HepG2 (cell line): Measurements from ENCODE around the gene SLFNL1. TPM values are rescaled to one million over a fixed set of nuclear protein-coding genes. Genes with fewer than 3 reads are reported as not detected.

Experiments used
- ARID2 ChIP-seq: sonication (generic); formaldehyde crosslinking; IDR thresholded peaks from 2 replicates; pipeline ENCODE4 v1.8.1; 2022; ENCODE audit warnings: mild to moderate bottlenecking, missing genetic modification reagents, borderline replicate concordance
- CEBPB ChIP-seq: IDR thresholded peaks from 2 replicates; pipeline ENCODE4 v1.6.1; 2011; ENCODE audit warnings: low read depth, low read length, improper control_type of control experiment, borderline replicate concordance
- CENPT ChIP-seq: sonication (generic); formaldehyde crosslinking; IDR thresholded peaks from 2 replicates; pipeline ENCODE4 v1.8.0; 2022; ENCODE audit warnings: low read depth, mild to moderate bottlenecking, moderate library complexity, missing genetic modification reagents
- DNMT1 ChIP-seq: sonication (generic); formaldehyde crosslinking; IDR thresholded peaks from 2 replicates; pipeline ENCODE4 v1.5.1; 2020; ENCODE audit warnings: mild to moderate bottlenecking, missing genetic modification reagents
- FOXA1 ChIP-seq, 2 experiments: fragments of 450-650 bp in 1 of 2; sonication (generic) in 1 of 2; formaldehyde crosslinking in 1 of 2; IDR thresholded peaks; 2 replicates each; pipeline versions ENCODE4 v1.4.0 to v1.6.1; 2016 to 2020; ENCODE audit warnings: missing genetic modification reagents in 1 of 2
- HOXA3 ChIP-seq: sonication (generic); formaldehyde crosslinking; IDR thresholded peaks from 2 replicates; pipeline ENCODE4 v1.5.0; 2020; ENCODE audit warnings: missing genetic modification reagents
- JARID2 ChIP-seq: sonication (generic); formaldehyde crosslinking; IDR thresholded peaks from 2 replicates; pipeline ENCODE4 v1.8.1; 2023; ENCODE audit warnings: missing genetic modification reagents, inconsistent platforms; ENCODE audit not compliant: insufficient replicate concordance
- KAT7 ChIP-seq: IDR thresholded peaks from 2 replicates; pipeline ENCODE4 v1.6.1; 2018; ENCODE audit warnings: borderline replicate concordance, missing compliant biosample characterization
- KMT2A ChIP-seq: sonication (generic); formaldehyde crosslinking; IDR thresholded peaks from 2 replicates; pipeline ENCODE4 v1.4.0; 2020; ENCODE audit warnings: missing genetic modification reagents
- NONO ChIP-seq, 2 experiments: fragments of 450-650 bp in 1 of 2; sonication (generic) in 1 of 2; formaldehyde crosslinking in 1 of 2; IDR thresholded peaks in 1 of 2; conservative IDR thresholded peaks in 1 of 2; 2 replicates each; pipeline versions ENCODE4 v1.6.1 to v1.8.0; 2017 to 2022; ENCODE audit warnings: mild to moderate bottlenecking in 1 of 2, missing genetic modification reagents in 1 of 2, moderate library complexity in 1 of 2
- NR2F1 ChIP-seq, 2 experiments: fragments of 450-650 bp in 1 of 2; formaldehyde crosslinking in 1 of 2; IDR thresholded peaks; 2 replicates each; pipeline versions ENCODE4 v1.5.0 to v1.6.1; 2016 to 2020; ENCODE audit warnings: mild to moderate bottlenecking in 1 of 2, missing compliant biosample characterization in 1 of 2, missing genetic modification reagents in 1 of 2, moderate library complexity in 1 of 2
- ZBTB42 ChIP-seq: sonication (generic); formaldehyde crosslinking; IDR thresholded peaks from 2 replicates; pipeline ENCODE4 v1.5.0; 2020; ENCODE audit warnings: mild to moderate bottlenecking, missing genetic modification reagents
- ZNF138 ChIP-seq: sonication (generic); formaldehyde crosslinking; IDR thresholded peaks from 2 replicates; pipeline ENCODE4 v1.5.0; 2020; ENCODE audit warnings: mild to moderate bottlenecking, low read depth, missing genetic modification reagents
- ZNF333 ChIP-seq: sonication (generic); formaldehyde crosslinking; IDR thresholded peaks from 2 replicates; pipeline ENCODE4 v1.4.0; 2020; ENCODE audit warnings: mild to moderate bottlenecking, missing genetic modification reagents, borderline replicate concordance
- ZNF782 ChIP-seq: sonication (generic); formaldehyde crosslinking; IDR thresholded peaks from 2 replicates; pipeline ENCODE4 v1.4.0; 2020; ENCODE audit warnings: missing genetic modification reagents, mild to moderate bottlenecking, borderline replicate concordance
- ZNF879 ChIP-seq: sonication (generic); formaldehyde crosslinking; IDR thresholded peaks from 2 replicates; pipeline ENCODE4 v1.8.1; 2023; ENCODE audit warnings: missing genetic modification reagents
- ZSCAN31 ChIP-seq: sonication (generic); formaldehyde crosslinking; IDR thresholded peaks from 2 replicates; pipeline ENCODE4 v1.5.0; 2020; ENCODE audit warnings: low read depth, mild to moderate bottlenecking, missing genetic modification reagents
- ZZZ3 ChIP-seq: sonication (generic); formaldehyde crosslinking; IDR thresholded peaks from 2 replicates; pipeline ENCODE4 v1.4.0; 2020; ENCODE audit warnings: missing genetic modification reagents, mild to moderate bottlenecking, borderline replicate concordance
- polyA plus RNA-seq, 8 experiments: library from polyadenylated mRNA; depleted of rRNA in 3 of 8; stranded (reverse) in 7 of 8; unstranded in 1 of 8; fragments of >200 nt; fragmentation: Illumina TruSeq in 4 of 8; extraction: Trizol in 4 of 8; gene quantifications; 2 replicates each; pipeline versions ENCODE4 v1.2.1 to v1.2.3, GENCODE V29; 2011 to 2016; ENCODE audit warnings: low read depth in 4 of 8, missing spikeins in 1 of 8, mixed read lengths in 1 of 8; ENCODE audit not compliant: insufficient read depth in 1 of 8
- total RNA-seq, 5 experiments: library from RNA; depleted of rRNA; stranded (reverse); fragments of >200 nt; fragmentation: Illumina TruSeq; extraction: Trizol; gene quantifications; 2 replicates each; pipeline ENCODE4 v1.2.3, GENCODE V29; 2016; ENCODE audit warnings: low read depth in 1 of 5
- TF ChIP-seq, protein P1 (sequence below): sonication (generic); formaldehyde crosslinking; IDR thresholded peaks from 2 replicates; pipeline ENCODE4 v1.9.0; 2021; ENCODE audit warnings: missing genetic modification reagents, borderline replicate concordance
- TF ChIP-seq, protein P2 (sequence below): sonication (generic); formaldehyde crosslinking; IDR thresholded peaks from 2 replicates; pipeline ENCODE4 v1.8.0; 2023; ENCODE audit warnings: mild to moderate bottlenecking, missing genetic modification reagents
- TF ChIP-seq, protein P3 (sequence below): sonication (generic); formaldehyde crosslinking; IDR thresholded peaks from 2 replicates; pipeline ENCODE4 v1.5.0; 2020; ENCODE audit warnings: mild to moderate bottlenecking, low read depth, missing genetic modification reagents, borderline replicate concordance
- TF ChIP-seq, protein P4 (sequence below): sonication (generic); formaldehyde crosslinking; IDR thresholded peaks from 2 replicates; pipeline ENCODE4 v1.5.1; 2020; ENCODE audit warnings: mild to moderate bottlenecking, missing genetic modification reagents, moderate library complexity

SLFNL1 gene
- total and polyA plus RNA-seq, 2 of the 13 experiments (the other 11 are each of a cell fraction or from before 2014, with no cell fraction given): 0.07 to 0.20 TPM

GRCh38 chr1:40979241-40980067, 42.1 kb downstream of the SLFNL1 start, which contains the start of gene CTPS1 (continued):
- TF ChIP-seq ZZZ3 (CRISPR knock-in tag) (0 out of 2 replicates have a peak, but pooled peaks have one; percentile 29), DNMT1 (no peak), NONO (IDR thresholded peaks at IDR 0.05) (no peak), NONO (CRISPR knock-in tag; conservative IDR thresholded peaks at IDR 0.05) (peak; percentile 75; the same call in 1 of the 2 replicates), FOXA1 (IDR thresholded peaks at IDR 0.05) (no peak), FOXA1 (CRISPR knock-in tag; IDR thresholded peaks at IDR 0.05) (no peak), ARID2 (CRISPR knock-in tag) (peak; percentile 51; the same call in 1 of the 2 replicates), ZSCAN31 (CRISPR knock-in tag) (peak; percentile 81), KAT7 (CRISPR knock-in tag) (peak; percentile 72; the same call in 1 of the 2 replicates), CEBPB (no peak), ZNF879 (CRISPR knock-in tag) (0 out of 2 replicates have a peak, but pooled peaks have one; percentile 52), CENPT (CRISPR knock-in tag) (peak; percentile 29; the same call in 1 of the 2 replicates), ZNF333 (CRISPR knock-in tag) (peak; percentile 80; the same call in 1 of the 2 replicates), JARID2 (CRISPR knock-in tag) (no peak), ZNF138 (0 out of 2 replicates have a peak, but pooled peaks have one; percentile 59), ZBTB42 (no peak; the same call in 1 of the 2 replicates), NR2F1 (CRISPR knock-in tag; IDR thresholded peaks at IDR 0.05) (no peak), KMT2A (CRISPR knock-in tag) (no peak), ZNF782 (CRISPR knock-in tag) (no peak), HOXA3 (no peak; the same call in 1 of the 2 replicates)
- TF ChIP-seq, protein P1, sequence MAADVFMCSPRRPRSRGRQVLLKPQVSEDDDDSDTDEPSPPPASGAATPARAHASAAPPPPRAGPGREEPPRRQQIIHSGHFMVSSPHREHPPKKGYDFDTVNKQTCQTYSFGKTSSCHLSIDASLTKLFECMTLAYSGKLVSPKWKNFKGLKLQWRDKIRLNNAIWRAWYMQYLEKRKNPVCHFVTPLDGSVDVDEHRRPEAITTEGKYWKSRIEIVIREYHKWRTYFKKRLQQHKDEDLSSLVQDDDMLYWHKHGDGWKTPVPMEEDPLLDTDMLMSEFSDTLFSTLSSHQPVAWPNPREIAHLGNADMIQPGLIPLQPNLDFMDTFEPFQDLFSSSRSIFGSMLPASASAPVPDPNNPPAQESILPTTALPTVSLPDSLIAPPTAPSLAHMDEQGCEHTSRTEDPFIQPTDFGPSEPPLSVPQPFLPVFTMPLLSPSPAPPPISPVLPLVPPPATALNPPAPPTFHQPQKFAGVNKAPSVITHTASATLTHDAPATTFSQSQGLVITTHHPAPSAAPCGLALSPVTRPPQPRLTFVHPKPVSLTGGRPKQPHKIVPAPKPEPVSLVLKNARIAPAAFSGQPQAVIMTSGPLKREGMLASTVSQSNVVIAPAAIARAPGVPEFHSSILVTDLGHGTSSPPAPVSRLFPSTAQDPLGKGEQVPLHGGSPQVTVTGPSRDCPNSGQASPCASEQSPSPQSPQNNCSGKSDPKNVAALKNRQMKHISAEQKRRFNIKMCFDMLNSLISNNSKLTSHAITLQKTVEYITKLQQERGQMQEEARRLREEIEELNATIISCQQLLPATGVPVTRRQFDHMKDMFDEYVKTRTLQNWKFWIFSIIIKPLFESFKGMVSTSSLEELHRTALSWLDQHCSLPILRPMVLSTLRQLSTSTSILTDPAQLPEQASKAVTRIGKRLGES (CRISPR knock-in tag): no peak
- TF ChIP-seq, protein P2, sequence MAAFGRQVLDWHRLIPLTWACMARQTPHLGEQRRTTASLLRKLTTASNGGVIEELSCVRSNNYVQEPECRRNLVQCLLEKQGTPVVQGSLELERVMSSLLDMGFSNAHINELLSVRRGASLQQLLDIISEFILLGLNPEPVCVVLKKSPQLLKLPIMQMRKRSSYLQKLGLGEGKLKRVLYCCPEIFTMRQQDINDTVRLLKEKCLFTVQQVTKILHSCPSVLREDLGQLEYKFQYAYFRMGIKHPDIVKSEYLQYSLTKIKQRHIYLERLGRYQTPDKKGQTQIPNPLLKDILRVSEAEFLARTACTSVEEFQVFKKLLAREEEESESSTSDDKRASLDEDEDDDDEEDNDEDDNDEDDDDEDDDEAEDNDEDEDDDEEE (CRISPR knock-in tag): no peak
- TF ChIP-seq, protein P3, sequence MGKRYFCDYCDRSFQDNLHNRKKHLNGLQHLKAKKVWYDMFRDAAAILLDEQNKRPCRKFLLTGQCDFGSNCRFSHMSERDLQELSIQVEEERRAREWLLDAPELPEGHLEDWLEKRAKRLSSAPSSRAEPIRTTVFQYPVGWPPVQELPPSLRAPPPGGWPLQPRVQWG (CRISPR knock-in tag): no peak
- TF ChIP-seq, protein P4, sequence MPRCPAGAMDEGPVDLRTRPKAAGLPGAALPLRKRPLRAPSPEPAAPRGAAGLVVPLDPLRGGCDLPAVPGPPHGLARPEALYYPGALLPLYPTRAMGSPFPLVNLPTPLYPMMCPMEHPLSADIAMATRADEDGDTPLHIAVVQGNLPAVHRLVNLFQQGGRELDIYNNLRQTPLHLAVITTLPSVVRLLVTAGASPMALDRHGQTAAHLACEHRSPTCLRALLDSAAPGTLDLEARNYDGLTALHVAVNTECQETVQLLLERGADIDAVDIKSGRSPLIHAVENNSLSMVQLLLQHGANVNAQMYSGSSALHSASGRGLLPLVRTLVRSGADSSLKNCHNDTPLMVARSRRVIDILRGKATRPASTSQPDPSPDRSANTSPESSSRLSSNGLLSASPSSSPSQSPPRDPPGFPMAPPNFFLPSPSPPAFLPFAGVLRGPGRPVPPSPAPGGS: peak; percentile 7; the same call in 1 of the 2 replicates
